HepG2 (cell line): ENCODE measurements around the gene CGB8. TPM values are rescaled to one million over a fixed set of nuclear protein-coding genes. Genes with fewer than 3 reads are reported as not detected.

Experiments used
- CC2D1A ChIP-seq: sonication (generic); formaldehyde crosslinking; IDR thresholded peaks from 2 replicates; pipeline ENCODE4 v1.8.1; 2023; ENCODE audit warnings: mild to moderate bottlenecking, missing genetic modification reagents
- EHMT2 ChIP-seq: fragments of 200-600 bp; sonication (generic); IDR thresholded peaks from 2 replicates; pipeline ENCODE4 v1.7.0; 2017; ENCODE audit warnings: antibody characterized with exemption, low read depth, low read length, borderline replicate concordance
- GABPB1 ChIP-seq: IDR thresholded peaks from 2 replicates; pipeline ENCODE4 v1.6.1; 2016; ENCODE audit warnings: mild to moderate bottlenecking, missing genetic modification reagents, moderate library complexity, missing compliant biosample characterization
- PITX1 ChIP-seq: sonication (generic); formaldehyde crosslinking; IDR thresholded peaks from 2 replicates; pipeline ENCODE4 v1.5.1; 2020; ENCODE audit warnings: mild to moderate bottlenecking, missing genetic modification reagents
- SRY ChIP-seq: sonication (generic); formaldehyde crosslinking; IDR thresholded peaks from 2 replicates; pipeline ENCODE4 v1.8.0; 2022; ENCODE audit warnings: mild to moderate bottlenecking, missing genetic modification reagents
- THYN1 ChIP-seq: sonication (generic); formaldehyde crosslinking; IDR thresholded peaks from 2 replicates; pipeline ENCODE4 v1.8.1; 2023; ENCODE audit warnings: low read depth, mild to moderate bottlenecking, moderate library complexity, missing genetic modification reagents, borderline replicate concordance
- ZNF24 ChIP-seq: fragments of 450-650 bp; IDR thresholded peaks from 2 replicates; pipeline ENCODE4 v1.6.1; 2017; ENCODE audit warnings: antibody characterized with exemption, mild to moderate bottlenecking
- ZNF879 ChIP-seq: sonication (generic); formaldehyde crosslinking; IDR thresholded peaks from 2 replicates; pipeline ENCODE4 v1.8.1; 2023; ENCODE audit warnings: missing genetic modification reagents
- polyA plus RNA-seq, 8 experiments: library from polyadenylated mRNA; depleted of rRNA in 3 of 8; stranded (reverse) in 7 of 8; unstranded in 1 of 8; fragments of >200 nt; fragmentation: Illumina TruSeq in 4 of 8; extraction: Trizol in 4 of 8; gene quantifications; 2 replicates each; pipeline versions ENCODE4 v1.2.1 to v1.2.3, GENCODE V29; 2011 to 2016; ENCODE audit warnings: low read depth in 4 of 8, missing spikeins in 1 of 8, mixed read lengths in 1 of 8; ENCODE audit not compliant: insufficient read depth in 1 of 8
- total RNA-seq, 5 experiments: library from RNA; depleted of rRNA; stranded (reverse); fragments of >200 nt; fragmentation: Illumina TruSeq; extraction: Trizol; gene quantifications; 2 replicates each; pipeline ENCODE4 v1.2.3, GENCODE V29; 2016; ENCODE audit warnings: low read depth in 1 of 5
- TF ChIP-seq, protein P1 (sequence below): sonication (generic); formaldehyde crosslinking; IDR thresholded peaks from 2 replicates; pipeline ENCODE4 v1.4.0; 2020; ENCODE audit warnings: missing genetic modification reagents
- TF ChIP-seq, protein P2 (sequence below): IDR thresholded peaks from 2 replicates; pipeline ENCODE4 v1.6.1; 2016; ENCODE audit warnings: mild to moderate bottlenecking
- TF ChIP-seq, protein P3 (sequence below): sonication (generic); formaldehyde crosslinking; IDR thresholded peaks from 2 replicates; pipeline ENCODE4 v1.8.1; 2023; ENCODE audit warnings: mild to moderate bottlenecking, missing genetic modification reagents
- TF ChIP-seq, protein P4 (sequence below): IDR thresholded peaks from 2 replicates; pipeline ENCODE4 v1.6.1; 2016; ENCODE audit warnings: missing biosample characterization, missing genetic modification reagents, low read depth
- TF ChIP-seq, protein P5 (sequence below): sonication (generic); formaldehyde crosslinking; IDR thresholded peaks from 2 replicates; pipeline ENCODE4 v1.5.0; 2020; ENCODE audit warnings: missing genetic modification reagents

CGB8 gene
- total and polyA plus RNA-seq, 2 of the 13 experiments (the other 11 are each of a cell fraction or from before 2014, with no cell fraction given), result not detected

DNA sequence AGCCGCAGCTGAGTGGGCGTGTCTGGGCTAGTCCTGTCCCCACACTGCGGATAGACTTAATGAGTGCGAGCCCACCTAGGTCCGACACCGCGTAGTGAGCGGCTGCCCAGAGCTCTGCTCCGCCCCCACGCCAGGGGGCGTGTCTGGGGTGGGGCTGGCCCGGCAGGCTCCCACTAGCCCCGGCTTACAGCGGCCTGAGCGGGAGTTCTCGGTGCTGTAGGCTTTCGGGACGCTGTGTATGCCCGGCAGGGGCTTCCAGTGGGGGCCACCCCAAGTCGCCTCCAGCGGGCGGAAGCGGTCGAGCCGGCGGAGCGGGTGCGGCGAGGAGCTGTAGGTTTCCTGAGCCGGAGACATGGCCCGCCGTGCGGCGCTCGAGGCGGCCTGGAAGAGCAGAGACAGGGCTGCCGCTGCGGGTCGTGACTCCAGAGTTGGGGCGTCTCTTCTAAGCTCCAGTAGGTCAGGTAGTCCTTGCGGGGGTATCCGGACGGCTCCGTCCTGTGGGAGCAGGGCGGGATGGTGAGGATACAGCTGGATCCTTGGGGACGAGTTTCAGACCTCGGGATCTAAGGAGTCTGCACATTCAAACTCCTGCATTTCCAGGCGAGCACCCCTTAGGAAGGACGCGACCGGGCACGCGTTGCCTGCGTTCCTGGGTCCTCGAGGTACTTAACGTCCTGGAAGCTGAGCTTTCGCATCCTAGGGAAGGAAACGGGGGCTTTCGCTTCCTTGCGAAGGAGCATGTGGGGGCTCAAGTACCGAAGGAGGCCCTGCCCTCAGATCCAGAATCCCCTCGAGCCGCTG is 7.4 kb upstream of the CGB8 start (continued):
- TF ChIP-seq, protein P1, sequence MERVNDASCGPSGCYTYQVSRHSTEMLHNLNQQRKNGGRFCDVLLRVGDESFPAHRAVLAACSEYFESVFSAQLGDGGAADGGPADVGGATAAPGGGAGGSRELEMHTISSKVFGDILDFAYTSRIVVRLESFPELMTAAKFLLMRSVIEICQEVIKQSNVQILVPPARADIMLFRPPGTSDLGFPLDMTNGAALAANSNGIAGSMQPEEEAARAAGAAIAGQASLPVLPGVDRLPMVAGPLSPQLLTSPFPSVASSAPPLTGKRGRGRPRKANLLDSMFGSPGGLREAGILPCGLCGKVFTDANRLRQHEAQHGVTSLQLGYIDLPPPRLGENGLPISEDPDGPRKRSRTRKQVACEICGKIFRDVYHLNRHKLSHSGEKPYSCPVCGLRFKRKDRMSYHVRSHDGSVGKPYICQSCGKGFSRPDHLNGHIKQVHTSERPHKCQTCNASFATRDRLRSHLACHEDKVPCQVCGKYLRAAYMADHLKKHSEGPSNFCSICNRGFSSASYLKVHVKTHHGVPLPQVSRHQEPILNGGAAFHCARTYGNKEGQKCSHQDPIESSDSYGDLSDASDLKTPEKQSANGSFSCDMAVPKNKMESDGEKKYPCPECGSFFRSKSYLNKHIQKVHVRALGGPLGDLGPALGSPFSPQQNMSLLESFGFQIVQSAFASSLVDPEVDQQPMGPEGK (CRISPR knock-in tag), result peak; percentile 56; the same call in 1 of the 2 replicates
- 0 out of 2 replicates have a peak, but pooled peaks have one; percentile 54 for TF ChIP-seq ZNF879
- TF ChIP-seq ZNF24, result no peak
- TF ChIP-seq THYN1, result no peak
- TF ChIP-seq GABPB1 (CRISPR knock-in tag), result peak; percentile 46; the same call in 1 of the 2 replicates
- TF ChIP-seq, protein P2, sequence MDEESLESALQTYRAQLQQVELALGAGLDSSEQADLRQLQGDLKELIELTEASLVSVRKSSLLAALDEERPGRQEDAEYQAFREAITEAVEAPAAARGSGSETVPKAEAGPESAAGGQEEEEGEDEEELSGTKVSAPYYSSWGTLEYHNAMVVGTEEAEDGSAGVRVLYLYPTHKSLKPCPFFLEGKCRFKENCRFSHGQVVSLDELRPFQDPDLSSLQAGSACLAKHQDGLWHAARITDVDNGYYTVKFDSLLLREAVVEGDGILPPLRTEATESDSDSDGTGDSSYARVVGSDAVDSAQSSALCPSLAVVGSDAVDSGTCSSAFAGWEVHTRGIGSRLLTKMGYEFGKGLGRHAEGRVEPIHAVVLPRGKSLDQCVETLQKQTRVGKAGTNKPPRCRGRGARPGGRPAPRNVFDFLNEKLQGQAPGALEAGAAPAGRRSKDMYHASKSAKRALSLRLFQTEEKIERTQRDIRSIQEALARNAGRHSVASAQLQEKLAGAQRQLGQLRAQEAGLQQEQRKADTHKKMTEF, result peak; percentile 22; the same call in 1 of the 2 replicates
- TF ChIP-seq CC2D1A (CRISPR knock-in tag), result no peak
- TF ChIP-seq, protein P3, sequence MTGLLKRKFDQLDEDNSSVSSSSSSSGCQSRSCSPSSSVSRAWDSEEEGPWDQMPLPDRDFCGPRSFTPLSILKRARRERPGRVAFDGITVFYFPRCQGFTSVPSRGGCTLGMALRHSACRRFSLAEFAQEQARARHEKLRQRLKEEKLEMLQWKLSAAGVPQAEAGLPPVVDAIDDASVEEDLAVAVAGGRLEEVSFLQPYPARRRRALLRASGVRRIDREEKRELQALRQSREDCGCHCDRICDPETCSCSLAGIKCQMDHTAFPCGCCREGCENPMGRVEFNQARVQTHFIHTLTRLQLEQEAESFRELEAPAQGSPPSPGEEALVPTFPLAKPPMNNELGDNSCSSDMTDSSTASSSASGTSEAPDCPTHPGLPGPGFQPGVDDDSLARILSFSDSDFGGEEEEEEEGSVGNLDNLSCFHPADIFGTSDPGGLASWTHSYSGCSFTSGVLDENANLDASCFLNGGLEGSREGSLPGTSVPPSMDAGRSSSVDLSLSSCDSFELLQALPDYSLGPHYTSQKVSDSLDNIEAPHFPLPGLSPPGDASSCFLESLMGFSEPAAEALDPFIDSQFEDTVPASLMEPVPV (CRISPR knock-in tag), result peak; percentile 34; the same call in 1 of the 2 replicates
- TF ChIP-seq, protein P4, sequence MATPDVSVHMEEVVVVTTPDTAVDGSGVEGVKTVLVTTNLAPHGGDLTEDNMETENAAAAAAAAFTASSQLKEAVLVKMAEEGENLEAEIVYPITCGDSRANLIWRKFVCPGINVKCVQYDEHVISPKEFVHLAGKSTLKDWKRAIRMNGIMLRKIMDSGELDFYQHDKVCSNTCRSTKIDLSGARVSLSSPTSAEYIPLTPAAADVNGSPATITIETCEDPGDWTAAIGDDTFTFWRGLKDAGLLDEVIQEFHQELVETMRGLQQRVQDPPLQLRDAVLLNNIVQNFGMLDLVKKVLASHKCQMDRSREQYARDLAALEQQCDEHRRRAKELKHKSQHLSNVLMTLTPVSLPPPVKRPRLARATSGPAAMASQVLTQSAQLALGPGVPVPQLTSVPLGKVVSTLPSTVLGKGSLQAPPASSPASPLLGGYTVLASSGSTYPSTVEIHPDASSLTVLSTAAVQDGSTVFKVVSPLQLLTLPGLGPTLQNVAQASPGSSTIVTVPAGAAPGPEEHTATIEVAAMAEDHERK, result no peak
- TF ChIP-seq EHMT2, result no peak
- TF ChIP-seq, protein P5, sequence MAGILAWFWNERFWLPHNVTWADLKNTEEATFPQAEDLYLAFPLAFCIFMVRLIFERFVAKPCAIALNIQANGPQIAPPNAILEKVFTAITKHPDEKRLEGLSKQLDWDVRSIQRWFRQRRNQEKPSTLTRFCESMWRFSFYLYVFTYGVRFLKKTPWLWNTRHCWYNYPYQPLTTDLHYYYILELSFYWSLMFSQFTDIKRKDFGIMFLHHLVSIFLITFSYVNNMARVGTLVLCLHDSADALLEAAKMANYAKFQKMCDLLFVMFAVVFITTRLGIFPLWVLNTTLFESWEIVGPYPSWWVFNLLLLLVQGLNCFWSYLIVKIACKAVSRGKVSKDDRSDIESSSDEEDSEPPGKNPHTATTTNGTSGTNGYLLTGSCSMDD, result no peak
- TF ChIP-seq PITX1, result peak; percentile 31; the same call in 1 of the 2 replicates
- 0 out of 2 replicates have a peak, but pooled peaks have one; percentile 16 for TF ChIP-seq SRY (CRISPR knock-in tag)
